K562 (cell line): ENCODE results near the gene PGM5. TPM values are rescaled to one million over a fixed set of nuclear protein-coding genes. Genes with fewer than 3 reads are reported as not detected.
"Not testable (repeated sequence)": the region's sequence is repeated elsewhere in the genome, so short reads cannot be mapped to it uniquely, and the experiment has no call there.

Experiments used
- ATAC-seq: fragments of 200-7000 bp; cut with Tn5 transposase; 3 replicates; pipeline ENCODE4 v1.9.1; 2020; ENCODE audit warnings: moderate library complexity
- BruUV-seq: library from RNA; stranded (reverse); fragments of 400-500 nt; replicated peaks from 2 replicates; lab custom pipeline; 2021; lab: Mats Ljungman, UMichigan
- CTCF ChIA-PET: fragments of 300-600 bp; formaldehyde crosslinking; extraction: SDS; loops from one replicate; lab custom pipeline; 2021; ENCODE audit warnings: low intra/inter-chr PET ratio; lab: Yijun Ruan, JAX
- POLR2A ChIA-PET: fragments of 300-600, 350-650 bp; sonication (Branson Sonifier 250); formaldehyde crosslinking; extraction: SDS; loops from one replicate; lab custom pipeline; 2021; ENCODE audit warnings: antibody characterized with exemption, inconsistent platforms; lab: Yijun Ruan, JAX
- DNase-seq, 4 experiments: peaks; one replicate each; pipeline versions ENCODE4 v3.0.0 to v3.0.0-alpha.2; 2011 to 2018; ENCODE audit warnings: low spot score in 3 of 4, mixed read lengths in 3 of 4; ENCODE audit errors: extremely low read depth in 1 of 4
- FAIRE-seq: peaks from 2 replicates; lab custom pipeline; 2011; peaks lifted over from hg19 to GRCh38; lab: Jason Lieb, UNC
- H2AFZ ChIP-seq: 2 replicates; pipeline ENCODE4 v1.6.0; 2011; ENCODE audit warnings: low read depth, low read length, control low read depth, inconsistent platforms
- H3K27ac ChIP-seq: fragments of 200-600 bp; 3 replicates; pipeline ENCODE4 v1.8.0; 2011; ENCODE audit warnings: low read depth, mild to moderate bottlenecking, control low read depth, inconsistent platforms, low read length, moderate library complexity, mixed read lengths; ENCODE audit errors: extremely low read depth
- H3K27me3 ChIP-seq, 2 experiments: fragments of 300-600 bp in 1 of 2; 2 replicates in 1 of 2; 3 replicates in 1 of 2; pipeline versions ENCODE4 v1.6.0 to v1.8.0; 2011; ENCODE audit warnings: inconsistent platforms in 2 of 2, low read length in 2 of 2, mild to moderate bottlenecking in 1 of 2, mixed read lengths in 1 of 2, moderate library complexity in 1 of 2; ENCODE audit not compliant: control insufficient read depth in 2 of 2, insufficient read depth in 2 of 2
- H3K36me3 ChIP-seq: fragments of 300-600 bp; 3 replicates; pipeline ENCODE4 v1.8.0; 2011; ENCODE audit warnings: mild to moderate bottlenecking, low read length, inconsistent platforms; ENCODE audit not compliant: control insufficient read depth, insufficient read depth
- H3K4me1 ChIP-seq, 2 experiments: fragments of 200-600 bp in 1 of 2; replicated peaks in 1 of 2; 2 replicates in 1 of 2; 3 replicates in 1 of 2; pipeline versions ENCODE4 v1.5.1 to v1.8.0; 2011; ENCODE audit warnings: inconsistent platforms in 2 of 2, low read length in 2 of 2, mild to moderate bottlenecking in 1 of 2, mixed read lengths in 1 of 2, moderate library complexity in 1 of 2; ENCODE audit not compliant: control insufficient read depth in 2 of 2, insufficient read depth in 2 of 2
- H3K4me2 ChIP-seq: 2 replicates; pipeline ENCODE4 v1.6.1; 2011; ENCODE audit warnings: low read length, control low read depth, inconsistent platforms, mixed read lengths; ENCODE audit not compliant: insufficient read depth
- H3K4me3 ChIP-seq: fragments of 200-600 bp; sonication (generic), shearing (Covaris generic); 2 replicates; pipeline ENCODE4 v1.5.1; 2016; ENCODE audit warnings: control low read depth, inconsistent platforms
- H3K79me2 ChIP-seq: fragments of 200-600 bp; 3 replicates; pipeline ENCODE4 v1.8.0; 2011; ENCODE audit warnings: low read length, inconsistent platforms; ENCODE audit not compliant: control insufficient read depth, insufficient read depth
- H3K9ac ChIP-seq, 2 experiments: 2 replicates each; pipeline versions ENCODE4 v1.6.0 to v1.6.1; 2011; ENCODE audit warnings: low read depth in 2 of 2, low read length in 2 of 2, control low read depth in 1 of 2, inconsistent platforms in 1 of 2, mild to moderate bottlenecking in 1 of 2, mixed read lengths in 1 of 2; ENCODE audit not compliant: insufficient read depth in 1 of 2
- H3K9me1 ChIP-seq: one replicate; pipeline ENCODE4 v1.6.0; 2011; ENCODE audit warnings: inconsistent platforms, mild to moderate bottlenecking, low read length, moderate library complexity; ENCODE audit not compliant: control insufficient read depth, insufficient read depth
- H3K9me3 ChIP-seq: replicated peaks from 2 replicates; pipeline ENCODE4 v1.5.1; 2011; ENCODE audit warnings: low read depth, low read length, inconsistent platforms; ENCODE audit not compliant: control insufficient read depth, insufficient read depth
- H4K20me1 ChIP-seq: replicated peaks from 2 replicates; pipeline ENCODE4 v1.6.1; 2011; ENCODE audit warnings: low read length, inconsistent platforms, mixed read lengths; ENCODE audit not compliant: control insufficient read depth, insufficient read depth
- WGBS: fragments of 100-300 bp; shearing (Covaris generic); methylation state at CpG from one replicate; pipeline ENCODE4 v1.1.6; 2016; ENCODE audit warnings: low coverage, mixed read lengths; ENCODE audit not compliant: insufficient coverage; ENCODE audit errors: missing lambda C conversion rate; 5-methylcytosine and 5-hydroxymethylcytosine counted together
- in situ Hi-C: fragments of 300-500 bp; cut with MboI; formaldehyde crosslinking; loops from 4 replicates; pipeline ENCODE4 v1.15.0; 2018; ENCODE audit warnings: inconsistent platforms, mixed read lengths
- intact Hi-C: fragments of 100-400 bp; cut with micrococcal nuclease; formaldehyde crosslinking; loops from 2 replicates; pipeline ENCODE4 v1.14.2; 2022
- polyA plus RNA-seq, 8 experiments: library from polyadenylated mRNA; depleted of rRNA in 4 of 8; stranded (reverse) in 5 of 8; unstranded in 3 of 8; fragments of >200 nt; fragmentation: Nextera tagmentation in 2 of 8; fragmentation: Illumina TruSeq in 1 of 8; extraction: Ambion mirVana in 2 of 8; extraction: Trizol in 1 of 8; gene quantifications; 2 replicates each; pipeline versions ENCODE4 v1.2.1 to v1.2.3, GENCODE V29; 2011 to 2014; ENCODE audit warnings: inconsistent platforms in 1 of 8, missing spikeins in 1 of 8
- total RNA-seq, 7 experiments: library from RNA; depleted of rRNA in 6 of 7; stranded (reverse); fragments of >200 nt in 6 of 7; fragmentation: Illumina TruSeq in 2 of 7; extraction: Trizol in 2 of 7; gene quantifications; 2 replicates each; pipeline versions ENCODE4 v1.2.1 to v1.2.3, GENCODE V29; 2011 to 2021; ENCODE audit warnings: low replicate concordance in 1 of 7

The PGM5 gene
- total and polyA plus RNA-seq, 9 of the 15 experiments (the other 6 are each of a cell fraction or from before 2014, with no cell fraction given): 0.03 to 0.24 (median 0.15) TPM; not detected in 1

DNA sequence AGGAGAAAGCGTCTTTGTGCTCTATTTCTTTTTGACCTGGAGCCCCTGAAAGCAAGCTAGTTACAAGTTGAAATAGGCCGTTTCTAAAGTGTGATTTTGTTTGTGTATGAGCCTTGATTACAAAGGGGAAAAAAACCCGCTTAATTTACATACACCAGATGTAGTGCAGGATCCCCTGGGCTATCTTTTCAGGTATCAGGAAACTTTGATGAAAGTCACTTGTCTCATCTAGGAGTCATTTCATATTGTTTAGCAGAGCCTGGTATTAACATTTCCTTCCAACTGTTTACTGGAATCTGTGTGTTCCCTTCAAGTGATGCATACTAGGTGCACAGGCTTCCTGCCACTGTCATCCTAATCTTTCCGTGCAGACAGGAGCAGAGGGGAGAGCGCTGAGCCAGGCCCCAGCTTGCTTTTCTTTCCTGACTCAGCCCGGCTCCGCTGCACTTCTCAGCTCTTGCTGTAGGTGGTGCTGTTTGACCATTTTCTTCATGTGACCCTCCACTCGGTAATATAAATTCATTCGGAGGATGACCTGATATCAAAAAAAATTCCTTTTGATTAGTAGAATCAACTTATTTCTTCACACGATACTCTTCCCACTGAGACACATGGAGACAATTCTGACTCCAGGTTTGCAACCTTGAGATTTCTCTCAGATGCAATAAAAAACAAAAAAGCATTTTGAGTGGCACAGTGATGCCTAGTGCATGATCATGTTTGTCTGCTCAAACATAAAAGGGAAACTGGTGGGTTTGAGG, 14.0 kb upstream of the PGM5 start:
- CTCF ChIA-PET, H3K9me3 ChIP-seq, DNase-seq, H3K27ac ChIP-seq, BruUV-seq, H3K36me3 ChIP-seq, H3K9ac ChIP-seq, H3K27me3 ChIP-seq, H2AFZ ChIP-seq, H3K4me3 ChIP-seq, H4K20me1 ChIP-seq, H3K79me2 ChIP-seq, H3K4me1 ChIP-seq, FAIRE-seq, intact Hi-C loops, POLR2A ChIA-PET, H3K9me1 ChIP-seq, H3K4me2 ChIP-seq: not testable (repeated sequence)
- peak; percentile 93 for ATAC-seq
- in situ Hi-C loops: loop anchor here (25.0 kb wide), 1 partner anchor 220 kb away; no protein-coding TSS in a partner anchor
- 5% methylated on average over 3 of the region's 10 CpGs for WGBS

DNA sequence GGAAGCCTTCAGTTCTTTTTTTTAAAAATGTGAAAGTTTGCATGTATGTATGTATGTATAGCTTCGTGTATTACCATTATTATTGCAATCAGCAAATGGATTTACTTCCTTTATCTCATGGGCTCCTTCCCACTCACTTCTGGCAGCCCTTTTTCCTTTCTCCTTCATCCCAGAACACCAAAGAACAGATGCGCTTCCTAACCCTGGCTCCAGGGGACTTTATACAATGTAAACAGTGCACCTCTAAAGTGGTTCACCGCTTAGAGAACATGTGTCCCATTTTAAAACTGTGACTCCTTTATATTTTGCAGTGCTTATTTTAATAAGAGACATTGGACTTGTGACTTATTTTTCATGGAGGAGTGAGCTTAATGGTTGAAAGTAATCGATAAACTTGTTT, 13.2 kb upstream of the PGM5 start:
- CTCF ChIA-PET, H3K9me3 ChIP-seq, H2AFZ ChIP-seq, H4K20me1 ChIP-seq, H3K4me3 ChIP-seq, H3K4me2 ChIP-seq, intact Hi-C loops, H3K36me3 ChIP-seq, ATAC-seq, H3K27ac ChIP-seq, H3K27me3 ChIP-seq, H3K79me2 ChIP-seq, H3K4me1 ChIP-seq, POLR2A ChIA-PET, FAIRE-seq, DNase-seq, BruUV-seq, H3K9ac ChIP-seq, H3K9me1 ChIP-seq: not testable (repeated sequence)
- in situ Hi-C loops: loop anchor here (25.0 kb wide), 1 partner anchor 219 kb away; no protein-coding TSS in a partner anchor
- WGBS: 17% methylated on average over 2 of the region's 4 CpGs

DNA sequence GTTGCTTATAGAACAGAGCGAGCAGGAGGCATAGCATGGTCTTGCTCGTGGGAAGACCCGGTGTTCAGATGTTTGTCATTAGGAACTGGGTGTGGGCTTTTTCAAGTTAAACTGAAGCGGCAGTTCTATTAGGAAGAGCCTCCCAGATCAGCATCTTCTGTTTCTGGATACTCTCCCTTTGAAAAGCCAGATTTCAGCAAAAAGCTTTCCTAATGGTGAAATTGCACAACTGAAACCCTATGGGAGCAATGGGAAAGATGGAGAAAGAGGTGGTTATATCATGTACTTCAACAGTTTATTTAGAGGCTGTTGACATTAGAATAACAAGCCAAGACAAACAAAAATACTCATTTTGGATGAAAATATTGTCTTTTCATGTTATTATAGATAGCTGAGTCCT, 12.4 kb upstream of the PGM5 start:
- H3K4me1 ChIP-seq, H3K36me3 ChIP-seq, H4K20me1 ChIP-seq, intact Hi-C loops, H3K79me2 ChIP-seq, H3K27me3 ChIP-seq, H3K9me1 ChIP-seq, H2AFZ ChIP-seq, CTCF ChIA-PET, FAIRE-seq, H3K27ac ChIP-seq, H3K4me3 ChIP-seq, H3K9me3 ChIP-seq, BruUV-seq, H3K4me2 ChIP-seq, DNase-seq, H3K9ac ChIP-seq, POLR2A ChIA-PET, ATAC-seq: not testable (repeated sequence)
- WGBS: 0% methylated on average over 1 of the region's 4 CpGs
- in situ Hi-C loops: loop anchor here (25.0 kb wide), 1 partner anchor 218 kb away; no protein-coding TSS in a partner anchor

DNA sequence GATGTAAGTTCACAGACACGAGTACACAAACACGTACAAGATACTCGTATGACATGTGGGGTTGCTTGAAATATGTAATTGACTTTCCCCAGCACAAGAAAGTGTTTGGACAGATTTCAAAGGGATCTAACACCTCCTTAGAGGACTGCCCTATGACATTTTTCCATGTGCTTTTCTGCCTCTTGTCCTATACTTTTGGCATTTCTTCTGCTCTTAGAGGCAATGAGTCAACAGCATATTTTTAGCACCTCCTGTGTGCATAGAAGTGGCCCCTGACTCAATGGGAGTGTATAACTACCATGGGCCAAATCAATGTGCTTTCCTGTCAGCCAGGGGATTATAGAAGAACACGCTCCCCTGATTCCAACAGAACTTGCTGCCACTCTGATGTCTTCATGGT, 4.7 kb upstream of the PGM5 start:
- WGBS: 0% methylated on average over 3 of the region's 4 CpGs
- CTCF ChIA-PET: not testable (repeated sequence)

More for the DNA sequence above, 4.7 kb upstream of the PGM5 start:
- H3K27ac ChIP-seq, H3K4me3 ChIP-seq, H3K4me1 ChIP-seq, H3K9me1 ChIP-seq, in situ Hi-C loops, intact Hi-C loops, H3K4me2 ChIP-seq, DNase-seq, H3K27me3 ChIP-seq, H3K9me3 ChIP-seq, H4K20me1 ChIP-seq, ATAC-seq, POLR2A ChIA-PET, H3K79me2 ChIP-seq, BruUV-seq, H2AFZ ChIP-seq, H3K36me3 ChIP-seq, H3K9ac ChIP-seq, FAIRE-seq: not testable (repeated sequence)
